A673 (cell line): ENCODE measurements around the gene FCN3. TPM values are rescaled to one million over a fixed set of nuclear protein-coding genes. Genes with fewer than 3 reads are reported as not detected.

Experiments
- BruUV-seq: library from RNA; stranded (reverse); fragments of 400-500 nt; replicated peaks from 2 replicates; lab custom pipeline; 2021; lab: Mats Ljungman, UMichigan
- CTCF ChIA-PET: fragments of 300-600 bp; sonication (Branson Sonifier 250); formaldehyde crosslinking; loops from one replicate; lab custom pipeline; 2022; ENCODE audit warnings: antibody characterized with exemption; lab: Charles Lee
- POLR2A ChIA-PET: fragments of 300-600 bp; sonication (Branson Sonifier 250); formaldehyde crosslinking; loops from one replicate; lab custom pipeline; 2022; ENCODE audit warnings: antibody characterized with exemption; ENCODE audit not compliant: low non-redundant PET; lab: Charles Lee
- DNase-seq: peaks from one replicate; pipeline ENCODE4 v3.0.0-alpha.2; 2015; ENCODE audit warnings: low spot score
- H3K27ac ChIP-seq: fragments of 200-600 bp; sonication (generic); 2 replicates; pipeline ENCODE4 v1.5.1; 2016; ENCODE audit warnings: mixed run types, low read depth, mild to moderate bottlenecking, mixed read lengths, antibody characterized with exemption, low read length; ENCODE audit not compliant: poor library complexity, severe bottlenecking
- H3K27me3 ChIP-seq: fragments of 200-600 bp; sonication (generic); replicated peaks from 2 replicates; pipeline ENCODE4 v1.6.1; 2017; ENCODE audit warnings: mixed run types, low read depth, mild to moderate bottlenecking, mixed read lengths, antibody characterized with exemption, low read length; ENCODE audit not compliant: insufficient read depth, poor library complexity
- H3K36me3 ChIP-seq: fragments of 200-600 bp; sonication (generic); 2 replicates; pipeline ENCODE4 v1.6.1; 2016; ENCODE audit warnings: mixed run types, mild to moderate bottlenecking, mixed read lengths, antibody characterized with exemption, low read length; ENCODE audit not compliant: insufficient read depth, poor library complexity, severe bottlenecking
- H3K4me1 ChIP-seq: fragments of 200-600 bp; sonication (generic); 2 replicates; pipeline ENCODE4 v1.6.1; 2017; ENCODE audit warnings: mixed run types, mild to moderate bottlenecking, mixed read lengths, antibody characterized with exemption, low read length; ENCODE audit not compliant: insufficient read depth, poor library complexity, severe bottlenecking
- H3K4me3 ChIP-seq: fragments of 200-600 bp; sonication (generic); 2 replicates; pipeline ENCODE4 v1.5.1; 2016; ENCODE audit warnings: low read depth, mixed run types, mild to moderate bottlenecking, mixed read lengths, low read length; ENCODE audit not compliant: poor library complexity, severe bottlenecking
- H3K9me3 ChIP-seq: fragments of 200-600 bp; sonication (generic); 2 replicates; pipeline ENCODE4 v1.6.1; 2016; ENCODE audit warnings: mixed run types, low read depth, mild to moderate bottlenecking, mixed read lengths, antibody characterized with exemption, low read length; ENCODE audit not compliant: poor library complexity, severe bottlenecking
- CTCF ChIP-seq: fragments of 300-800, 200-600 bp; sonication (generic); conservative IDR thresholded peaks from 2 replicates; pipeline ENCODE4 v1.5.1; 2017; ENCODE audit warnings: low read depth, mild to moderate bottlenecking, antibody characterized with exemption, low read length, moderate library complexity, mixed read lengths
- EZH2 ChIP-seq: fragments of 200-600 bp; sonication (generic); IDR thresholded peaks from 2 replicates; pipeline ENCODE4 v1.6.1; 2017; ENCODE audit warnings: borderline replicate concordance, low read depth, mild to moderate bottlenecking, mixed read lengths, antibody characterized with exemption, low read length; ENCODE audit not compliant: poor library complexity, severe bottlenecking
- intact Hi-C: fragments of 100-400 bp; cut with micrococcal nuclease; formaldehyde crosslinking; loops from one replicate; pipeline ENCODE4 v1.10.0; 2022; ENCODE audit not compliant: unreplicated experiment
- total RNA-seq: library from RNA; stranded (reverse); gene quantifications from 2 replicates; pipeline ENCODE4 v1.2.3, GENCODE V29; 2021

The FCN3 gene
- total RNA-seq, 1 experiment from 2014 or later: not detected

DNA sequence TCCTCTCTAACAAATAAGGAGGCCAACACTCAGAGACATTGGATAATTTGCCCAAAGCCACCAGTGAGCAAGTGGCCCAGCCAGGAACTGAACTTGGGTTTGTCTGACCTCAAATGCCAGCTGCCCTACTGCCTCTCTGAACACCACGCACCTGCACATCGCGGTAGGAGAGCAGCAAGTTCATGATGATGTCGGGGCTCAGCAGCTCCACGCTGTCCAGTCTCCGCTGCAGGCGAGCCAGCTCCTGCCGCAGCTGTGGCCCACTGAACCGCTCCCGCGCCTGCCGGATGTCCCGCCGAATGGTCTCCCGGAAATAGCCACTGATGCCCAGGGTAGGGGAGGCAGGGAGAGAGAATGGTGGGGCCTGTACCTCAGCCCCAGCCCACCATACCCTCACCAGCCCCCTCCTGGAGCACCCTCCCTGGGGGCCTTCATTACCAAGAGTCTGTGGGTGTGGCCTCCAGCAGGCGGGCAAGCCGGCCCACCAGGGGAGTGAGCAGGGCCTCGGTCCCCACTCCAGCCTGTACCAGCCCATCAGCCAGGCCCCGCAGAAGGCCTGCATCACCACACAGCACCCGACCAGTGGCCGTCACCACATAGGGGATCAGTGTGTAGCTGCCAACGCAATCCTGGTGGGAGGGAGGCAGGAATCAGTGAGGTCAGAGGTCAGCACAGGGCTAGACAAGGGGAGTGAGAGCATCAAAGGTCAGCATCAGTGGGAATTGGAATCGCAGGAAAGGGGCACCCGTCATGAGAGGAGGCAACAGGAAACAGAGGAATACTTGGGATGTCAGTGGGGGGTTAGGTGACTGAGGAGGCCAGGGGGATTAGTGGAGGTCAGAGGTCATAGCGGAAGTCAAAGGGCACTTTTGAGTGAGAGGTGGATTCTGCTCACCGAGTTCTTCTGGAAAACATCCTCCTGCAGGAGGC, 10.6 kb downstream of the FCN3 start:
- Histone ChIP-seq H3K36me3 (no peaks in the 10 kb centered on the region), H3K27ac (no peak overlapping the region), H3K9me3 (no peaks in the 10 kb centered on the region), H3K4me1 (peaks cover 10% of the 10 kb centered on the region), H3K27me3 (no peaks in the 10 kb centered on the region), H3K4me3 (no peak overlapping the region)
- no peak for TF ChIP-seq CTCF
- no peak for TF ChIP-seq EZH2
- ChIA-PET CTCF (no interaction called here), POLR2A (no interaction called here)
- no TSS peak for BruUV-seq
- intact Hi-C loops: no loop called here
- no peak for DNase-seq

DNA sequence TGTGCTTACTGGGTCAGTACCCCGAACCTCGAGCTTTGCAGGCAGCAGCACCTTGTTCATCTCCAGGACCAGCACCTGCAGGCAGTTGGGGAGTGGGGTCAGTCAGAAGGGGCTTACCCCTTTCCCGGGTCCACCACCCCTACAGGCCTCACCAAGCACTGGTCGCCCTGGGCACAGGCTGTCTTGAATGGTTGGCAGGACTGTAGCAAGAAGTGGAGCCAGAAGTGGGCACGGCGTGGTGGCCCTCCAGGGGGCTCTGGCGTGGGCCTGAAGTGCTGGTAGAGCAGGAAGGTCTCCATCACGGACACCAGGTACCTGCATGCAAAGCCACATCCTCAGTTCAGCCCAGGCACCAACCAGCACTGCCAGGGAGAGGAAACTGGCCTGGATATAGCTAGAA, 13.1 kb downstream of the FCN3 start:
- intact Hi-C loops: no loop called here
- DNase-seq: no peak
- TF ChIP-seq CTCF (no peak), EZH2 (no peak)
- ChIA-PET CTCF (interaction anchor here (0.6 kb wide), 1 partner anchor 1375 kb away, joined by 5 read pairs; the partner anchor contains the start of gene YTHDF2), POLR2A (no interaction called here)
- Histone ChIP-seq H3K9me3 (no peaks in the 10 kb centered on the region), H3K4me3 (no peak overlapping the region), H3K4me1 (peaks cover 4% of the 10 kb centered on the region), H3K27ac (no peak overlapping the region), H3K36me3 (no peaks in the 10 kb centered on the region), H3K27me3 (no peaks in the 10 kb centered on the region)
- BruUV-seq: no TSS peak

GRCh38 chr1:27361044-27361402, 13.6 kb downstream of the FCN3 start:
- ChIA-PET POLR2A (no interaction called here), CTCF (no interaction called here)

More at GRCh38 chr1:27361044-27361402, 13.6 kb downstream of the FCN3 start:
- Histone ChIP-seq H3K27me3 (no peaks in the 10 kb centered on the region), H3K4me1 (peaks cover 4% of the 10 kb centered on the region), H3K9me3 (no peaks in the 10 kb centered on the region), H3K27ac (no peak overlapping the region), H3K36me3 (no peaks in the 10 kb centered on the region), H3K4me3 (no peak overlapping the region)
- TF ChIP-seq EZH2 (no peak), CTCF (no peak)
- DNase-seq: no peak
- no TSS peak for BruUV-seq
- intact Hi-C loops: no loop called here
